OCI-LY7 (cell line): ENCODE data around the gene NAA60.

Source experiments
- CTCF ChIP-seq: fragments of 200-600 bp; sonication (generic); conservative IDR thresholded peaks from 2 replicates; pipeline ENCODE4 v1.5.1; 2014; ENCODE audit warnings: mild to moderate bottlenecking, antibody characterized with exemption, low read length, moderate library complexity, mixed read lengths
- EZH2phosphoT487 ChIP-seq: fragments of 200-600 bp; sonication (generic); IDR thresholded peaks from 2 replicates; pipeline ENCODE4 v1.6.1; 2018; ENCODE audit warnings: low read depth, borderline replicate concordance, mild to moderate bottlenecking, mixed run types, antibody characterized with exemption, low read length, moderate library complexity, mixed read lengths

- TF ChIP-seq EZH2phosphoT487 (no peak), CTCF (no peak)
Measured at GRCh38 chr16:3496386-3496785, 52.9 kb downstream of the NAA60 start.
